ENCODE data around the gene CHAT.

GRCh38 chr10:49642311-49642710, 28.5 kb downstream of the CHAT start:
- no peak for TF ChIP-seq CTCF (conservative IDR thresholded peaks at IDR 0.05; ENCODE audit: low read length)
- no peak for TF ChIP-seq EZH2phosphoT487 (IDR thresholded peaks at IDR 0.05; ENCODE audit: borderline replicate concordance)
